ENCODE measurements around the gene RMP24.

- TF ChIP-seq CTCF (IDR thresholded peaks at IDR 0.05; ENCODE audit: low read length) (no peak), EZH2 (IDR thresholded peaks at IDR 0.05; ENCODE audit: borderline replicate concordance, low read length) (no peak)
Observed at GRCh38 chr18:35936951-35937350, 35.5 kb upstream of the RMP24 start.
